DMS 273 treated with DMSO at 0.1 percent for 48 hours (cell line): ENCODE measurements around the gene JAK3.
"Not testable (repeated sequence)": the region's sequence is repeated elsewhere in the genome, so short reads cannot be mapped to it uniquely, and the experiment has no call there.

ENCODE experiments used
- DNase-seq: peaks from one replicate; lab custom pipeline; 2025; lab: John Stamatoyannopoulos, UW

Gene JAK3

GRCh38 chr19:17847538-17848366 lies at the start of gene JAK3:
Gene JAK3, minus strand, starts transcription at chr19:17847982. Its CDS starts 3,565 bp downstream, at chr19:17844417.
- DNase-seq, result no peak

- DNase-seq, result no peak
Observed at GRCh38 chr19:17893766-17894165, 46.0 kb upstream of the JAK3 start.

GRCh38 chr19:17889609-17890214 lies 41.9 kb upstream of the JAK3 start:
- no peak for DNase-seq

- no peak for DNase-seq
Observed at GRCh38 chr19:17888260-17888659, 40.5 kb upstream of the JAK3 start.

- DNase-seq, result not testable (repeated sequence)
Observed at GRCh38 chr19:17887221-17887620, 39.4 kb upstream of the JAK3 start.

GRCh38 chr19:17886515-17886914 lies 38.7 kb upstream of the JAK3 start:
- DNase-seq, result no peak

- DNase-seq, result no peak
Observed at GRCh38 chr19:17883627-17884410, 36.0 kb upstream of the JAK3 start.

- peak; percentile 34 for DNase-seq
Observed at GRCh38 chr19:17881701-17882100, 33.9 kb upstream of the JAK3 start.

- no peak for DNase-seq
Observed at GRCh38 chr19:17879466-17879865, 31.7 kb upstream of the JAK3 start.

GRCh38 chr19:17877696-17878095 lies 29.9 kb upstream of the JAK3 start:
- DNase-seq, result no peak

GRCh38 chr19:17874758-17875135 lies 27.0 kb upstream of the JAK3 start:
- DNase-seq, result no peak

GRCh38 chr19:17873786-17874757 lies 26.3 kb upstream of the JAK3 start:
- no peak for DNase-seq

GRCh38 chr19:17872251-17873001 lies 24.6 kb upstream of the JAK3 start:
- no peak for DNase-seq

GRCh38 chr19:17871878-17872250 lies 24.1 kb upstream of the JAK3 start, which contains the start of gene SLC5A5:
Gene SLC5A5, plus strand, starts transcription at chr19:17871945. Its CDS starts 375 bp downstream, at chr19:17872320.
- no peak for DNase-seq

- DNase-seq, result no peak
Observed at GRCh38 chr19:17871032-17871877, 23.5 kb upstream of the JAK3 start.

- no peak for DNase-seq
Observed at GRCh38 chr19:17869114-17869608, 21.4 kb upstream of the JAK3 start.

GRCh38 chr19:17868669-17869068 lies 20.9 kb upstream of the JAK3 start:
- DNase-seq, result no peak

- DNase-seq, result no peak
Observed at GRCh38 chr19:17866964-17867486, 19.2 kb upstream of the JAK3 start.

- no peak for DNase-seq
Observed at GRCh38 chr19:17866312-17866963, 18.7 kb upstream of the JAK3 start.
